H1 (cell line): ENCODE results near the gene GUCY2F. TPM values are rescaled to one million over a fixed set of nuclear protein-coding genes. Genes with fewer than 3 reads are reported as not detected.

Experiments
- CTCF ChIA-PET: fragments of 300-600 bp; sonication (Branson Sonifier 250); formaldehyde crosslinking; loops from one replicate; lab custom pipeline; 2021; ENCODE audit not compliant: partially characterized antibody; lab: Charles Lee
- POLR2A ChIA-PET: fragments of 300-600 bp; sonication (Branson Sonifier 250); formaldehyde crosslinking; loops from one replicate; lab custom pipeline; 2021; ENCODE audit warnings: inconsistent platforms; ENCODE audit not compliant: partially characterized antibody; lab: Charles Lee
- DNase-seq, 2 experiments: peaks; one replicate each; pipeline versions ENCODE4 v3.0.0 to v3.0.0-alpha.2; 2010 to 2022; ENCODE audit warnings: low spot score in 2 of 2, low read depth in 1 of 2, mixed read lengths in 1 of 2
- FAIRE-seq: peaks from 2 replicates; lab custom pipeline; 2011; peaks lifted over from hg19 to GRCh38; lab: Jason Lieb, UNC
- H2AFZ ChIP-seq: 2 replicates; pipeline ENCODE4 v1.8.1; 2012; ENCODE audit warnings: low read length, inconsistent platforms
- H2AK5ac ChIP-seq: 2 replicates; pipeline ENCODE4 v1.6.1; 2013; ENCODE audit warnings: low read depth, low read length
- H2BK120ac ChIP-seq: replicated peaks from 2 replicates; pipeline ENCODE3; 2013; ENCODE audit warnings: low read depth, low read length, inconsistent platforms
- H2BK12ac ChIP-seq: 2 replicates; pipeline ENCODE4 v1.6.1; 2013; ENCODE audit warnings: low read depth, low read length
- H2BK15ac ChIP-seq: 2 replicates; pipeline ENCODE4 v1.6.1; 2013; ENCODE audit warnings: low read length
- H2BK20ac ChIP-seq: 2 replicates; pipeline ENCODE4 v1.6.1; 2013; ENCODE audit warnings: low read length
- H2BK5ac ChIP-seq: 2 replicates; pipeline ENCODE4 v1.6.1; 2013; ENCODE audit warnings: low read depth, low read length
- H3K14ac ChIP-seq: 2 replicates; pipeline ENCODE4 v1.6.1; 2013; ENCODE audit warnings: inconsistent platforms; ENCODE audit not compliant: insufficient read length
- H3K18ac ChIP-seq: 2 replicates; pipeline ENCODE4 v1.6.1; 2013; ENCODE audit warnings: low read length; ENCODE audit errors: extremely low read depth
- H3K23ac ChIP-seq: 2 replicates; pipeline ENCODE4 v1.6.1; 2013; ENCODE audit warnings: inconsistent platforms; ENCODE audit not compliant: insufficient read length
- H3K23me2 ChIP-seq: 2 replicates; pipeline ENCODE4 v1.6.1; 2013; ENCODE audit warnings: low read depth, low read length
- H3K27ac ChIP-seq: 2 replicates; pipeline ENCODE4 v1.6.1; 2011; ENCODE audit warnings: low read depth, low read length, inconsistent platforms
- H3K27me3 ChIP-seq, 4 experiments: replicated peaks in 1 of 4; 1 replicate in 1 of 4; 2 replicates in 3 of 4; pipeline versions ENCODE4 v1.6.1 to v1.8.1; 2011 to 2013; ENCODE audit warnings: low read length in 3 of 4, mild to moderate bottlenecking in 3 of 4, inconsistent platforms in 2 of 4, mixed read lengths in 2 of 4, moderate library complexity in 1 of 4; ENCODE audit not compliant: control insufficient read depth in 3 of 4, insufficient read depth in 3 of 4; ENCODE audit errors: extremely low read depth in 1 of 4
- H3K36me3 ChIP-seq, 4 experiments: 2 replicates each; pipeline versions ENCODE4 v1.6.1 to v1.8.1; 2011 to 2013; ENCODE audit warnings: mild to moderate bottlenecking in 4 of 4, low read length in 3 of 4, moderate library complexity in 2 of 4, control low read depth in 1 of 4, inconsistent platforms in 1 of 4; ENCODE audit not compliant: insufficient read depth in 4 of 4, control insufficient read depth in 2 of 4
- H3K4ac ChIP-seq: replicated peaks from 2 replicates; pipeline ENCODE3; 2013; ENCODE audit warnings: low read length, low read depth, mixed read lengths, inconsistent platforms; ENCODE audit not compliant: insufficient read length
- H3K4me1 ChIP-seq, 4 experiments: replicated peaks in 1 of 4; 1 replicate in 1 of 4; 2 replicates in 3 of 4; pipeline versions ENCODE4 v1.6.1 to v1.8.1; 2011 to 2013; ENCODE audit warnings: low read length in 3 of 4, inconsistent platforms in 2 of 4, mixed read lengths in 1 of 4; ENCODE audit not compliant: insufficient read depth in 4 of 4, control insufficient read depth in 3 of 4
- H3K4me2 ChIP-seq, 2 experiments: 2 replicates each; pipeline versions ENCODE4 v1.6.1 to v1.8.1; 2011 to 2013; ENCODE audit warnings: low read depth in 2 of 2, low read length in 2 of 2, control low read depth in 1 of 2, inconsistent platforms in 1 of 2, mild to moderate bottlenecking in 1 of 2; ENCODE audit not compliant: insufficient read depth in 1 of 2
- H3K4me3 ChIP-seq, 4 experiments: fragments of 200-600, 300-600 bp in 1 of 4; sonication (generic), shearing (Covaris generic), sonication (Bioruptor Twin) in 1 of 4; 2 replicates each; pipeline versions ENCODE4 v1.5.1 to v1.8.1; 2011 to 2016; ENCODE audit warnings: low read length in 4 of 4, low read depth in 3 of 4, control low read depth in 2 of 4, inconsistent platforms in 2 of 4, mild to moderate bottlenecking in 2 of 4, mixed read lengths in 1 of 4, moderate library complexity in 1 of 4; ENCODE audit not compliant: insufficient read depth in 2 of 4; ENCODE audit errors: extremely low read depth in 1 of 4
- H3K56ac ChIP-seq: replicated peaks from 2 replicates; pipeline ENCODE3; 2013; ENCODE audit warnings: low read depth, mild to moderate bottlenecking, mixed read lengths, low read length, inconsistent platforms; ENCODE audit not compliant: insufficient read length
- H3K79me1 ChIP-seq: 2 replicates; pipeline ENCODE4 v1.6.1; 2013; ENCODE audit warnings: low read depth, low read length, control low read depth
- H3K79me2 ChIP-seq, 2 experiments: 2 replicates each; pipeline versions ENCODE4 v1.6.1 to v1.8.1; 2012 to 2013; ENCODE audit warnings: low read length in 2 of 2, mild to moderate bottlenecking in 2 of 2, inconsistent platforms in 1 of 2; ENCODE audit not compliant: insufficient read depth in 2 of 2, control insufficient read depth in 1 of 2
- H3K9ac ChIP-seq, 4 experiments: replicated peaks in 1 of 4; 1 replicate in 1 of 4; 2 replicates in 3 of 4; pipeline versions ENCODE4 v1.6.1 to v1.8.1; 2011 to 2013; ENCODE audit warnings: low read depth in 3 of 4, low read length in 3 of 4, control low read depth in 2 of 4, mild to moderate bottlenecking in 2 of 4, moderate library complexity in 2 of 4, inconsistent platforms in 1 of 4; ENCODE audit errors: extremely low read depth in 1 of 4
- H3K9me3 ChIP-seq, 2 experiments: 2 replicates each; pipeline versions ENCODE4 v1.6.1 to v1.8.1; 2012 to 2013; ENCODE audit warnings: mild to moderate bottlenecking in 2 of 2, moderate library complexity in 2 of 2, control low read depth in 1 of 2, inconsistent platforms in 1 of 2, low read depth in 1 of 2, low read length in 1 of 2, mixed read lengths in 1 of 2; ENCODE audit not compliant: insufficient read depth in 2 of 2
- H4K20me1 ChIP-seq, 2 experiments: replicated peaks in 1 of 2; 2 replicates each; pipeline versions ENCODE3 to v1.8.1; 2011 to 2013; ENCODE audit warnings: inconsistent platforms in 2 of 2, low read length in 2 of 2, mild to moderate bottlenecking in 1 of 2; ENCODE audit not compliant: insufficient read depth in 2 of 2, control insufficient read depth in 1 of 2
- H4K5ac ChIP-seq: 2 replicates; pipeline ENCODE4 v1.6.1; 2013; ENCODE audit warnings: low read length, low read depth, mixed read lengths, inconsistent platforms; ENCODE audit not compliant: insufficient read length
- H4K8ac ChIP-seq: 2 replicates; pipeline ENCODE4 v1.8.0; 2013; ENCODE audit warnings: mild to moderate bottlenecking, moderate library complexity, low read length, inconsistent platforms; ENCODE audit not compliant: insufficient read depth; ENCODE audit errors: extremely low read depth
- H4K91ac ChIP-seq: replicated peaks from 2 replicates; pipeline ENCODE3; 2013; ENCODE audit warnings: low read length, mixed read lengths, inconsistent platforms; ENCODE audit not compliant: insufficient read length
- EP300 ChIP-seq, 2 experiments: IDR thresholded peaks; 1 replicate in 1 of 2; 2 replicates in 1 of 2; pipeline ENCODE4 v1.6.1; 2011 to 2012; ENCODE audit warnings: low read depth in 2 of 2, low read length in 2 of 2, mild to moderate bottlenecking in 2 of 2, borderline replicate concordance in 1 of 2, inconsistent platforms in 1 of 2, moderate library complexity in 1 of 2
- GTF2F1 ChIP-seq: IDR thresholded peaks from 2 replicates; pipeline ENCODE4 v1.6.1; 2012; ENCODE audit warnings: low read depth, low read length, improper control_type of control experiment, borderline replicate concordance
- JUND ChIP-seq: IDR thresholded peaks from 2 replicates; pipeline ENCODE4 v1.6.1; 2011; ENCODE audit warnings: mild to moderate bottlenecking, improper control_type of control experiment, low read length
- RBBP5 ChIP-seq: IDR thresholded peaks from 2 replicates; pipeline ENCODE4 v1.7.1; 2012; ENCODE audit warnings: low read depth, mild to moderate bottlenecking, inconsistent platforms, low read length, moderate library complexity, borderline replicate concordance
- SIRT6 ChIP-seq: IDR thresholded peaks from one replicate; pipeline ENCODE4 v1.7.1; 2012; ENCODE audit warnings: low read length, inconsistent platforms
- WGBS, 2 experiments: shearing (Covaris generic) in 1 of 2; methylation state at CpG; one replicate each; pipeline versions ENCODE4 v1.1.6 to v1.1.7; 2013 to 2015; ENCODE audit warnings: low lambda C conversion rate in 2 of 2, mixed read lengths in 2 of 2, inconsistent platforms in 1 of 2, low coverage in 1 of 2, missing lambda C conversion rate in 1 of 2; ENCODE audit not compliant: insufficient replicate concordance in 2 of 2, insufficient coverage in 1 of 2, insufficient read length in 1 of 2; ENCODE audit errors: extremely low coverage in 1 of 2, missing lambda C conversion rate in 1 of 2; 5-methylcytosine and 5-hydroxymethylcytosine counted together
- polyA plus RNA-seq, 7 experiments: library from polyadenylated mRNA; depleted of rRNA in 3 of 7; stranded (reverse) in 5 of 7; unstranded in 2 of 7; fragments of >200 nt in 5 of 7; fragments of 200-250 nt in 2 of 7; gene quantifications; 1 replicate in 5 of 7; 2 replicates in 1 of 7; 4 replicates in 1 of 7; pipeline versions ENCODE4 v1.2.1 to v1.2.3, GENCODE V29; 2011 to 2013; ENCODE audit warnings: missing spikeins in 2 of 7, mixed read lengths in 2 of 7
- total RNA-seq: library from RNA; stranded (reverse); fragmentation: NEBNext Ultra II Directional; extraction: Animal tissue kit (Norgen Biotek cat#: 25700); gene quantifications from 2 replicates; pipeline ENCODE4 v1.2.1, GENCODE V29; 2021
- TF ChIP-seq, protein P1 (sequence below): IDR thresholded peaks from 2 replicates; pipeline ENCODE4 v1.6.1; 2012; ENCODE audit warnings: low read length, inconsistent platforms

The GUCY2F gene
- total and polyA plus RNA-seq, 2 of the 8 experiments (the other 6 are each of a cell fraction or from before 2014, with no cell fraction given): 0.02 TPM; not detected in 1

- Histone ChIP-seq H2BK15ac (no peak overlapping the region), H2BK12ac (no peak overlapping the region), H2BK5ac (no peak overlapping the region), H3K4me1 (no peaks in the 10 kb centered on the region), H3K9me3 (no peaks in the 10 kb centered on the region), H4K8ac (no peak overlapping the region), H3K18ac (no peak overlapping the region), H3K23ac (no peak overlapping the region), H4K91ac (no peak overlapping the region), H3K4me3 (no peak overlapping the region), H3K9ac (no peak overlapping the region), H3K79me1 (no peaks in the 10 kb centered on the region), H2BK20ac (no peak overlapping the region), H3K14ac (no peak overlapping the region), H3K27me3 (no peaks in the 10 kb centered on the region), H3K23me2 (no peaks in the 10 kb centered on the region), H2AK5ac (no peak overlapping the region), H3K36me3 (no peaks in the 10 kb centered on the region), H3K4me2 (no peak overlapping the region), H3K4ac (no peak overlapping the region)
- CTCF ChIA-PET: no interaction called here
- 92% methylated on average over 3 of the region's 3 CpGs; no CpG with 5 or more reads in 1 of the 2 experiments for WGBS, 2 experiments
- POLR2A ChIA-PET: no interaction called here
- FAIRE-seq (no peak), DNase-seq (no peak)
- TF ChIP-seq RBBP5 (no peak), EP300 (IDR thresholded peaks at IDR 0.05; ENCODE audit: borderline replicate concordance in 1 of 2, low read depth in 2 of 2, low read length in 2 of 2) (no peak), SIRT6 (no peak), GTF2F1 (no peak), JUND (no peak)
- TF ChIP-seq, protein P1, sequence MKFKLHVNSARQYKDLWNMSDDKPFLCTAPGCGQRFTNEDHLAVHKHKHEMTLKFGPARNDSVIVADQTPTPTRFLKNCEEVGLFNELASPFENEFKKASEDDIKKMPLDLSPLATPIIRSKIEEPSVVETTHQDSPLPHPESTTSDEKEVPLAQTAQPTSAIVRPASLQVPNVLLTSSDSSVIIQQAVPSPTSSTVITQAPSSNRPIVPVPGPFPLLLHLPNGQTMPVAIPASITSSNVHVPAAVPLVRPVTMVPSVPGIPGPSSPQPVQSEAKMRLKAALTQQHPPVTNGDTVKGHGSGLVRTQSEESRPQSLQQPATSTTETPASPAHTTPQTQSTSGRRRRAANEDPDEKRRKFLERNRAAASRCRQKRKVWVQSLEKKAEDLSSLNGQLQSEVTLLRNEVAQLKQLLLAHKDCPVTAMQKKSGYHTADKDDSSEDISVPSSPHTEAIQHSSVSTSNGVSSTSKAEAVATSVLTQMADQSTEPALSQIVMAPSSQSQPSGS: no peak
- TF ChIP-seq, all 59 proteins: peak for 0
- no peaks in the 10 kb centered on the region for H4K20me1 ChIP-seq
- no peak overlapping the region for H3K27ac ChIP-seq
- H3K56ac ChIP-seq: no peak overlapping the region
- no peak overlapping the region for H2BK120ac ChIP-seq
- H4K5ac ChIP-seq: no peak overlapping the region
- H2AFZ ChIP-seq: no peak overlapping the region
- H3K79me2 ChIP-seq: no peaks in the 10 kb centered on the region
Observed at GRCh38 chrX:109344678-109345077, 137.2 kb downstream of the GUCY2F start.
